WTC11 (cell line): ENCODE data around the gene MYBPC1. TPM values are rescaled to one million over a fixed set of nuclear protein-coding genes. Genes with fewer than 3 reads are reported as not detected.

Experiments
- ATAC-seq: fragments of 200-7000 bp; cut with Tn5 transposase; 2 replicates; pipeline ENCODE4 v1.10.0; 2021; ENCODE audit warnings: mild to moderate bottlenecking, moderate library complexity
- CTCF ChIA-PET: fragments of 300-600 bp; sonication (Branson Sonifier 250); formaldehyde crosslinking; loops from one replicate; lab custom pipeline; 2021; ENCODE audit warnings: antibody characterized with exemption; lab: Charles Lee
- POLR2A ChIA-PET: fragments of 350-600 bp; sonication (Branson Sonifier 250); formaldehyde crosslinking; loops from one replicate; lab custom pipeline; 2021; ENCODE audit warnings: antibody characterized with exemption; lab: Charles Lee
- DNase-seq: peaks from one replicate; pipeline ENCODE4 v3.0.0; 2021; ENCODE audit warnings: low spot score
- H3K27ac Mint-ChIP-seq: 2 replicates; pipeline ENCODE4 v1.8.0; 2021; ENCODE audit warnings: mixed read lengths
- H3K27me3 Mint-ChIP-seq: 2 replicates; pipeline ENCODE4 v1.8.0; 2021; ENCODE audit warnings: low read depth, mild to moderate bottlenecking, moderate library complexity, mixed read lengths
- H3K36me3 Mint-ChIP-seq: 2 replicates; pipeline ENCODE4 v1.8.0; 2021; ENCODE audit warnings: mixed read lengths
- H3K4me1 Mint-ChIP-seq: 2 replicates; pipeline ENCODE4 v1.8.0; 2022; ENCODE audit warnings: mixed read lengths
- H3K4me3 Mint-ChIP-seq: 2 replicates; pipeline ENCODE4 v1.8.0; 2021; ENCODE audit warnings: mild to moderate bottlenecking, moderate library complexity, mixed read lengths
- H3K9me3 Mint-ChIP-seq: 2 replicates; pipeline ENCODE4 v1.8.0; 2021; ENCODE audit warnings: mixed read lengths
- AFF4 ChIP-seq: sonication (generic); formaldehyde crosslinking; IDR thresholded peaks from 2 replicates; pipeline ENCODE4 v1.8.1; 2023; ENCODE audit warnings: mild to moderate bottlenecking, missing genetic modification reagents, borderline replicate concordance
- AR ChIP-seq: fragments of 250-450 bp; sonication (Bioruptor Pico); IDR thresholded peaks from 2 replicates; pipeline ENCODE4 v1.9.0; 2021; ENCODE audit warnings: mild to moderate bottlenecking
- ATF2 ChIP-seq: sonication (generic); formaldehyde crosslinking; IDR thresholded peaks from 2 replicates; pipeline ENCODE4 v1.8.1; 2022; ENCODE audit warnings: low read depth, missing genetic modification reagents, borderline replicate concordance
- CTCF ChIP-seq: fragments of 200-600 bp; IDR thresholded peaks from 2 replicates; pipeline ENCODE4 v1.8.0; 2022; ENCODE audit warnings: antibody characterized with exemption
- ELF4 ChIP-seq: sonication (generic); formaldehyde crosslinking; IDR thresholded peaks from 2 replicates; pipeline ENCODE4 v1.8.1; 2022; ENCODE audit warnings: low read depth, mild to moderate bottlenecking, moderate library complexity, missing genetic modification reagents
- ERG ChIP-seq: fragments of 250-450 bp; sonication (Bioruptor Pico); IDR thresholded peaks from 2 replicates; pipeline ENCODE4 v1.8.0; 2021; ENCODE audit warnings: mild to moderate bottlenecking
- ESRRA ChIP-seq: sonication (generic); formaldehyde crosslinking; IDR thresholded peaks from 2 replicates; pipeline ENCODE4 v1.8.1; 2022; ENCODE audit warnings: mild to moderate bottlenecking, missing genetic modification reagents, borderline replicate concordance
- ETV6 ChIP-seq: sonication (generic); formaldehyde crosslinking; IDR thresholded peaks from 2 replicates; pipeline ENCODE4 v1.8.1; 2022; ENCODE audit warnings: mild to moderate bottlenecking, missing genetic modification reagents
- FOXP1 ChIP-seq: sonication (generic); formaldehyde crosslinking; IDR thresholded peaks from 2 replicates; pipeline ENCODE4 v1.8.0; 2022; ENCODE audit warnings: missing genetic modification reagents, mild to moderate bottlenecking, moderate library complexity, borderline replicate concordance
- GABPB1 ChIP-seq: sonication (generic); formaldehyde crosslinking; IDR thresholded peaks from 2 replicates; pipeline ENCODE4 v1.8.1; 2023; ENCODE audit warnings: mild to moderate bottlenecking, missing genetic modification reagents
- MXD4 ChIP-seq: fragments of 250-450 bp; sonication (Bioruptor Pico); IDR thresholded peaks from 2 replicates; pipeline ENCODE4 v1.8.0; 2021; ENCODE audit warnings: mild to moderate bottlenecking, moderate library complexity, borderline replicate concordance
- MYBL2 ChIP-seq: sonication (generic); formaldehyde crosslinking; IDR thresholded peaks from 2 replicates; pipeline ENCODE4 v1.8.1; 2023; ENCODE audit warnings: mild to moderate bottlenecking, moderate library complexity, missing genetic modification reagents
- NFATC4 ChIP-seq: fragments of 250-450 bp; sonication (Bioruptor Pico); IDR thresholded peaks from 2 replicates; pipeline ENCODE4 v1.9.0; 2021; ENCODE audit warnings: mild to moderate bottlenecking
- NR2C2 ChIP-seq: sonication (generic); formaldehyde crosslinking; IDR thresholded peaks from 2 replicates; pipeline ENCODE4 v1.8.0; 2022; ENCODE audit warnings: mild to moderate bottlenecking, missing genetic modification reagents
- PREB ChIP-seq: sonication (generic); formaldehyde crosslinking; IDR thresholded peaks from 2 replicates; pipeline ENCODE4 v1.8.1; 2022; ENCODE audit warnings: mild to moderate bottlenecking, missing genetic modification reagents, moderate library complexity, borderline replicate concordance
- SMAD4 ChIP-seq: sonication (generic); formaldehyde crosslinking; IDR thresholded peaks from 2 replicates; pipeline ENCODE4 v1.8.0; 2022; ENCODE audit warnings: mild to moderate bottlenecking, missing genetic modification reagents
- TEAD1 ChIP-seq: sonication (generic); formaldehyde crosslinking; IDR thresholded peaks from 2 replicates; pipeline ENCODE4 v1.8.0; 2022; ENCODE audit warnings: mild to moderate bottlenecking, missing genetic modification reagents
- USF1 ChIP-seq: sonication (generic); formaldehyde crosslinking; IDR thresholded peaks from 2 replicates; pipeline ENCODE4 v1.8.0; 2022; ENCODE audit warnings: mild to moderate bottlenecking, missing genetic modification reagents
- USF2 ChIP-seq: sonication (generic); formaldehyde crosslinking; IDR thresholded peaks from 2 replicates; pipeline ENCODE4 v1.8.1; 2023; ENCODE audit warnings: mild to moderate bottlenecking, missing genetic modification reagents, moderate library complexity
- ZNF396 ChIP-seq: fragments of 250-450 bp; sonication (Bioruptor Pico); IDR thresholded peaks from 2 replicates; pipeline ENCODE4 v1.8.0; 2021; ENCODE audit warnings: mild to moderate bottlenecking, moderate library complexity, borderline replicate concordance
- ZNF423 ChIP-seq: fragments of 250-450 bp; sonication (Bioruptor Pico); IDR thresholded peaks from 2 replicates; pipeline ENCODE4 v2.1.2; 2022; ENCODE audit warnings: mild to moderate bottlenecking, moderate library complexity
- total RNA-seq: library from RNA; stranded (reverse); gene quantifications from 3 replicates; pipeline ENCODE4 v1.2.3, GENCODE V29; 2021

Gene MYBPC1
- total RNA-seq, 1 experiment from 2014 or later: not detected

- TF ChIP-seq AFF4: no peak
- TF ChIP-seq ESRRA: no peak
These were observed 1.9 kb upstream of the MYBPC1 start (continued) for GRCh38 chr12:101592921-101593320.

- Mint-ChIP-seq H3K27ac (no peak overlapping the region), H3K9me3 (no peaks in the 10 kb centered on the region), H3K4me1 (peaks cover 31% of the 10 kb centered on the region), H3K4me3 (no peak overlapping the region), H3K27me3 (no peaks in the 10 kb centered on the region), H3K36me3 (no peaks in the 10 kb centered on the region)
- CTCF ChIA-PET: no interaction called here
- ATAC-seq: no peak
- no peak for DNase-seq
- POLR2A ChIA-PET: no interaction called here
- TF ChIP-seq ATF2 (CRISPR knock-in tag): no peak
- no peak for TF ChIP-seq MXD4 (CRISPR knock-in tag)
- no peak for TF ChIP-seq SMAD4 (CRISPR knock-in tag)
- no peak for TF ChIP-seq ELF4 (CRISPR knock-in tag)
- TF ChIP-seq NR2C2 (CRISPR knock-in tag): no peak
- no peak for TF ChIP-seq USF1 (CRISPR knock-in tag)
- TF ChIP-seq CTCF: no peak
- no peak for TF ChIP-seq ERG
- TF ChIP-seq USF2: no peak
- no peak for TF ChIP-seq PREB (CRISPR knock-in tag)
These were observed 1.4 kb downstream of the MYBPC1 start for GRCh38 chr12:101596172-101596571.

GRCh38 chr12:101597164-101597563 lies 2.4 kb downstream of the MYBPC1 start:
- H3K27me3 Mint-ChIP-seq: no peaks in the 10 kb centered on the region
- ChIA-PET POLR2A (no interaction called here), CTCF (no interaction called here)
- H3K36me3 Mint-ChIP-seq: no peaks in the 10 kb centered on the region
- H3K4me1 Mint-ChIP-seq: peaks cover 31% of the 10 kb centered on the region
- H3K9me3 Mint-ChIP-seq: no peaks in the 10 kb centered on the region
- no peak for DNase-seq
- no peak overlapping the region for H3K27ac Mint-ChIP-seq
- H3K4me3 Mint-ChIP-seq: no peak overlapping the region
- no peak for ATAC-seq
- TF ChIP-seq ZNF396 (no peak), AR (CRISPR knock-in tag) (no peak), MYBL2 (CRISPR knock-in tag) (no peak), TEAD1 (CRISPR knock-in tag) (no peak), ZNF423 (no peak), NFATC4 (no peak), NR2C2 (CRISPR knock-in tag) (no peak), FOXP1 (CRISPR knock-in tag) (no peak), ETV6 (CRISPR knock-in tag) (no peak), GABPB1 (CRISPR knock-in tag) (no peak)
